A673 (cell line): ENCODE measurements around the gene FRK.

Experiments used
- EZH2 ChIP-seq: fragments of 200-600 bp; sonication (generic); IDR thresholded peaks from 2 replicates; pipeline ENCODE4 v1.6.1; 2017; ENCODE audit warnings: borderline replicate concordance, low read depth, mild to moderate bottlenecking, mixed read lengths, antibody characterized with exemption, low read length; ENCODE audit not compliant: poor library complexity, severe bottlenecking
- TF ChIP-seq, protein P1 (sequence below): fragments of 300-800, 200-600 bp; sonication (generic); conservative IDR thresholded peaks from 2 replicates; pipeline ENCODE4 v1.5.1; 2017; ENCODE audit warnings: low read depth, mild to moderate bottlenecking, antibody characterized with exemption, low read length, moderate library complexity, mixed read lengths

DNA sequence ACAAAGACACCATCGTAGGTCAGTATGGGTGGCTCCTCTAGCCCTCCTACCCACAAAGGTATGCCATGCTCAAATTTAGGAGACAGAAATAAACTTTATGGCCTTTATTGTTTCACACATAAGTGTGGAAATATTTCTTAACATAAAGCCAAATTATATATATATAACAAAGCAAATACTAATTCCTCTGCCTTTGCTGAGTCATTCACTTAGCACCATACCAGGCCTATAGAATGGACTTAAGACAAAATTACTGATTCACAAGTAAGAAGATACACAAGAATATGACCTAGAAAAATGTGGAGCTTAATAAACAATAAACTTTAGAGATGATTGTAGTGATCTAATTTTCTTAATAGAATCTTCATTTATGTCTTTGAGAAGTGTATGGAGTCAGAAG, 5.2 kb downstream of the FRK start:
- no peak for TF ChIP-seq EZH2
- TF ChIP-seq, protein P1, sequence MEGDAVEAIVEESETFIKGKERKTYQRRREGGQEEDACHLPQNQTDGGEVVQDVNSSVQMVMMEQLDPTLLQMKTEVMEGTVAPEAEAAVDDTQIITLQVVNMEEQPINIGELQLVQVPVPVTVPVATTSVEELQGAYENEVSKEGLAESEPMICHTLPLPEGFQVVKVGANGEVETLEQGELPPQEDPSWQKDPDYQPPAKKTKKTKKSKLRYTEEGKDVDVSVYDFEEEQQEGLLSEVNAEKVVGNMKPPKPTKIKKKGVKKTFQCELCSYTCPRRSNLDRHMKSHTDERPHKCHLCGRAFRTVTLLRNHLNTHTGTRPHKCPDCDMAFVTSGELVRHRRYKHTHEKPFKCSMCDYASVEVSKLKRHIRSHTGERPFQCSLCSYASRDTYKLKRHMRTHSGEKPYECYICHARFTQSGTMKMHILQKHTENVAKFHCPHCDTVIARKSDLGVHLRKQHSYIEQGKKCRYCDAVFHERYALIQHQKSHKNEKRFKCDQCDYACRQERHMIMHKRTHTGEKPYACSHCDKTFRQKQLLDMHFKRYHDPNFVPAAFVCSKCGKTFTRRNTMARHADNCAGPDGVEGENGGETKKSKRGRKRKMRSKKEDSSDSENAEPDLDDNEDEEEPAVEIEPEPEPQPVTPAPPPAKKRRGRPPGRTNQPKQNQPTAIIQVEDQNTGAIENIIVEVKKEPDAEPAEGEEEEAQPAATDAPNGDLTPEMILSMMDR, result no peak
